ENCODE results near the gene ORMDL3.

- TF ChIP-seq, protein P1, sequence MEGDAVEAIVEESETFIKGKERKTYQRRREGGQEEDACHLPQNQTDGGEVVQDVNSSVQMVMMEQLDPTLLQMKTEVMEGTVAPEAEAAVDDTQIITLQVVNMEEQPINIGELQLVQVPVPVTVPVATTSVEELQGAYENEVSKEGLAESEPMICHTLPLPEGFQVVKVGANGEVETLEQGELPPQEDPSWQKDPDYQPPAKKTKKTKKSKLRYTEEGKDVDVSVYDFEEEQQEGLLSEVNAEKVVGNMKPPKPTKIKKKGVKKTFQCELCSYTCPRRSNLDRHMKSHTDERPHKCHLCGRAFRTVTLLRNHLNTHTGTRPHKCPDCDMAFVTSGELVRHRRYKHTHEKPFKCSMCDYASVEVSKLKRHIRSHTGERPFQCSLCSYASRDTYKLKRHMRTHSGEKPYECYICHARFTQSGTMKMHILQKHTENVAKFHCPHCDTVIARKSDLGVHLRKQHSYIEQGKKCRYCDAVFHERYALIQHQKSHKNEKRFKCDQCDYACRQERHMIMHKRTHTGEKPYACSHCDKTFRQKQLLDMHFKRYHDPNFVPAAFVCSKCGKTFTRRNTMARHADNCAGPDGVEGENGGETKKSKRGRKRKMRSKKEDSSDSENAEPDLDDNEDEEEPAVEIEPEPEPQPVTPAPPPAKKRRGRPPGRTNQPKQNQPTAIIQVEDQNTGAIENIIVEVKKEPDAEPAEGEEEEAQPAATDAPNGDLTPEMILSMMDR (IDR thresholded peaks at IDR 0.05), result no peak
- no peak for TF ChIP-seq POLR2A (IDR thresholded peaks at IDR 0.05)
These were observed 26.1 kb upstream of the ORMDL3 start for GRCh38 chr17:39953471-39953888.
